AG09309 (cell line): ENCODE data around the gene HNF4A.

Source experiments
- DNase-seq: peaks from one replicate; pipeline ENCODE4 v3.0.0-alpha.2; 2010; ENCODE audit warnings: low read depth
- H3K4me3 ChIP-seq: 2 replicates; pipeline ENCODE4 v1.5.1; 2011; ENCODE audit warnings: mild to moderate bottlenecking, low read depth, low read length, moderate library complexity; ENCODE audit not compliant: control insufficient read depth
- TF ChIP-seq, protein P1 (sequence below): IDR thresholded peaks from 2 replicates; pipeline ENCODE4 v1.5.1; 2011; ENCODE audit warnings: mild to moderate bottlenecking, low read depth, low read length, inconsistent platforms; ENCODE audit not compliant: insufficient read depth, control insufficient read depth; ENCODE audit errors: missing control alignments

Gene HNF4A

GRCh38 chr20:44436393-44436792, 80.9 kb downstream of the HNF4A start:
- H3K4me3 ChIP-seq, result no peak overlapping the region
- DNase-seq, result no peak
- TF ChIP-seq, protein P1, sequence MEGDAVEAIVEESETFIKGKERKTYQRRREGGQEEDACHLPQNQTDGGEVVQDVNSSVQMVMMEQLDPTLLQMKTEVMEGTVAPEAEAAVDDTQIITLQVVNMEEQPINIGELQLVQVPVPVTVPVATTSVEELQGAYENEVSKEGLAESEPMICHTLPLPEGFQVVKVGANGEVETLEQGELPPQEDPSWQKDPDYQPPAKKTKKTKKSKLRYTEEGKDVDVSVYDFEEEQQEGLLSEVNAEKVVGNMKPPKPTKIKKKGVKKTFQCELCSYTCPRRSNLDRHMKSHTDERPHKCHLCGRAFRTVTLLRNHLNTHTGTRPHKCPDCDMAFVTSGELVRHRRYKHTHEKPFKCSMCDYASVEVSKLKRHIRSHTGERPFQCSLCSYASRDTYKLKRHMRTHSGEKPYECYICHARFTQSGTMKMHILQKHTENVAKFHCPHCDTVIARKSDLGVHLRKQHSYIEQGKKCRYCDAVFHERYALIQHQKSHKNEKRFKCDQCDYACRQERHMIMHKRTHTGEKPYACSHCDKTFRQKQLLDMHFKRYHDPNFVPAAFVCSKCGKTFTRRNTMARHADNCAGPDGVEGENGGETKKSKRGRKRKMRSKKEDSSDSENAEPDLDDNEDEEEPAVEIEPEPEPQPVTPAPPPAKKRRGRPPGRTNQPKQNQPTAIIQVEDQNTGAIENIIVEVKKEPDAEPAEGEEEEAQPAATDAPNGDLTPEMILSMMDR, result no peak

GRCh38 chr20:44437497-44437896, 82.0 kb downstream of the HNF4A start:
- H3K4me3 ChIP-seq, result no peak overlapping the region
- TF ChIP-seq, protein P1, result no peak

DNA sequence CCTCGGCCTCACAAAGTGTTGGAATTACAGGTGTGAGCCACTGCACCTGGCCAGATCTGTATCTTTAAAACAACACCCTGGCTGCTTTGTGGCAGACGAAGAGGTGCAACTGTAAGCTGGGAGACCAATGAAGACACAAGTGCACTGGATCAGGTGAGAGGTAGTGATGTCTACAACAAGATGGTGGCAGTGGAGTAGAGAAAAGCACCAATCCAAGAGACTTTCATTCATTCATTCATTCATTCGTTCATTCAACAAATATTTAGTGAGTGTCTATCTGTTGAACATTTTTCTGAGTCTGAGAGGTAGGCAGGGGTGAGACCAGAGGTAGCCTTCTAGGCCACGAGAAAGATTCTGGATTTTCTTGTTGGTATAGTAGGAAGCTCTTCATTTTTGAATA, 83.3 kb downstream of the HNF4A start:
- H3K4me3 ChIP-seq, result no peak overlapping the region
- DNase-seq, result no peak
- TF ChIP-seq, protein P1, result no peak

More at GRCh38 chr20:44437497-44437896, 82.0 kb downstream of the HNF4A start:
- DNase-seq, result no peak

DNA sequence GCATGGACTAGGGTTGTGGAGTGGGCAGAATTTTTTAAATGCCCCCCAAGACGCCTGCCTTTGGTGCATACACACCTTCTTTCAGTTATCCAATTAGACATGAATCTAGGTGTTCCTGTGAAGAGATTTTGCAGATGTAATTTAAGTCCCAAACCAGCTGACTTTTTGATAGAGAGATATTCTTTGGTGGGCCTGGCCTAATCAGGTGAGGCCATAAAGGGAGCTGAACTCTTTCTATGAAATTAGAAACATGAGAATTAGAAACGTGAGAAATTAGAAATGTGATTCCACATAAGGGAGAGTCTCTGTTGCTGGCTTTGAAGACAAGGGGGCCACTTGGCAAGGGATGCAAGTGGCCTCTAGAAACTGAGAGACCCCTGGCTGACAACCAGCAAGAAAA, 83.8 kb downstream of the HNF4A start:
- no peak for DNase-seq
- TF ChIP-seq, protein P1, result no peak
- no peak overlapping the region for H3K4me3 ChIP-seq

GRCh38 chr20:44442298-44443070, 87.0 kb downstream of the HNF4A start:
- peak; percentile 32 for DNase-seq
- TF ChIP-seq, protein P1, result no peak
- H3K4me3 ChIP-seq, result no peak overlapping the region

DNA sequence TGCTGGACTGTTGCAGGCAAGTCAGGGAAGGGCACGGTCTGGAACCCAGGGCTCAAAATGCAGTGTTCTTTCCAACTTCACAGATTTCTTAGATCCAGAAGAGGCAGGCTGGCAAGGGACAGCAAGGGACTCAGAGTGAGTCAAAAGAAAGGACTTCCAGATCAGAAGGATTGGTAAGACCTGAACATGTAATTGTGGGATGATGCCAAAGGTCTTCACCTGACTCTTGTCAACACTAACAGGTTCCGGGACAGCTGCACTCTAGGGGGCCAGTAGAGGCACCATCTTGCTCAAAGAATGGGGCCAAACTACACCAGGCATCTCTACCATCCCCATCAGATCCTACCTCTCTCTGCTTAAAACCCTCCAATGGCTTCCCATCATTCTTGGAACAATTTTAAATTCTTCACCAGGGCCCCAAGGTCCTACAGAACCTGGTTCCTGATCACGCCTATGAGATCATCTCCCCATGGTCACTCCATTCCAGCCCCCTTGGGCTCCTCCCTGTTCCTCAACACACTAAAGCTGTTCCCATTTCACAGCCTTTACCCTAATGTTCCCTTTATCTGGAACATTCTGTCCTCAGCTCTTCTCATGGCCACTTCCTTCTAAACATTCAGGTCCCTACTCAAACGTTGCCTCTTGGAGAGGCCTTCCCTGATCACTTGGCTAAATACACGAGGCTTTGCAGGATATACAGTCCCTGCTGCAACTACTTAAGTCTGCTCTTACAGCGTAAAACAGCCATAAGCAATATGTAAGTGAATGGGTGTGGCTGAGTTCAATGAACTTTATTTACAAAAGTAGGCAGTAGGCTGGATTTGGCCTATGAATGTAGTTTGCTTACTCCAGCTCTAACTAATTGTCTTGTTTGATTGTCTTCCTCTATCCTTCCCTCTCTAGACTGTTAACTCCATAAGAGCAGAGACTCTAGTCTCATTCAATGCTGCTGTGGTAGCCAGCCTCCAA, 90.5 kb downstream of the HNF4A start:
- no peak for DNase-seq
- TF ChIP-seq, protein P1, result no peak
- no peak overlapping the region for H3K4me3 ChIP-seq
